ENCODE measurements around the gene CSNK1G3. TPM values are rescaled to one million over a fixed set of nuclear protein-coding genes. Genes with fewer than 3 reads are reported as not detected.
A peak's percentile ranks its signal among the peaks of the same experiment; 100 is the strongest.

The CSNK1G3 gene
- total RNA-seq, 1 donor from 2014 or later, result 39.0 TPM

- no peaks in the 10 kb centered on the region for H3K27me3 Mint-ChIP-seq (ENCODE audit: unreplicated experiment)
Measured at GRCh38 chr5:123605822-123606221, 93.8 kb downstream of the CSNK1G3 start.

GRCh38 chr5:123610209-123610608, 98.2 kb downstream of the CSNK1G3 start:
- Mint-ChIP-seq H3K36me3 (ENCODE audit: unreplicated experiment) (peaks cover 17% of the 10 kb centered on the region), H3K27ac (ENCODE audit: unreplicated experiment) (no peak overlapping the region), H3K4me3 (ENCODE audit: unreplicated experiment) (no peak overlapping the region), H3K27me3 (ENCODE audit: unreplicated experiment) (no peaks in the 10 kb centered on the region), H3K9me3 (ENCODE audit: unreplicated experiment) (no peaks in the 10 kb centered on the region), H3K4me1 (ENCODE audit: unreplicated experiment) (no peaks in the 10 kb centered on the region)
- DNase-seq (ENCODE audit: extremely low spot score, unreplicated experiment), result no peak
- TF ChIP-seq CTCF (IDR thresholded peaks at IDR 0.05), result no peak

More at GRCh38 chr5:123605822-123606221, 93.8 kb downstream of the CSNK1G3 start:
- no peak for TF ChIP-seq CTCF (IDR thresholded peaks at IDR 0.05)
- DNase-seq (ENCODE audit: extremely low spot score, unreplicated experiment), result no peak
- no peak overlapping the region for H3K4me3 Mint-ChIP-seq (ENCODE audit: unreplicated experiment)
- peaks cover 16% of the 10 kb centered on the region for H3K36me3 Mint-ChIP-seq (ENCODE audit: unreplicated experiment)
- no peak overlapping the region for H3K27ac Mint-ChIP-seq (ENCODE audit: unreplicated experiment)
- no peaks in the 10 kb centered on the region for H3K4me1 Mint-ChIP-seq (ENCODE audit: unreplicated experiment)
- H3K9me3 Mint-ChIP-seq (ENCODE audit: unreplicated experiment), result no peaks in the 10 kb centered on the region

- peak; percentile 89 for TF ChIP-seq CTCF (IDR thresholded peaks at IDR 0.05)
- no peaks in the 10 kb centered on the region for H3K4me1 Mint-ChIP-seq (ENCODE audit: unreplicated experiment)
- H3K27ac Mint-ChIP-seq (ENCODE audit: unreplicated experiment), result peak overlapping the region; percentile 17
- no peak for DNase-seq (ENCODE audit: extremely low spot score, unreplicated experiment)
- peaks cover 19% of the 10 kb centered on the region for H3K36me3 Mint-ChIP-seq (ENCODE audit: unreplicated experiment)
- no peaks in the 10 kb centered on the region for H3K27me3 Mint-ChIP-seq (ENCODE audit: unreplicated experiment)
- H3K4me3 Mint-ChIP-seq (ENCODE audit: unreplicated experiment), result no peak overlapping the region
- H3K9me3 Mint-ChIP-seq (ENCODE audit: unreplicated experiment), result no peaks in the 10 kb centered on the region
Measured at GRCh38 chr5:123610665-123611405, 98.9 kb downstream of the CSNK1G3 start.

- no peak for DNase-seq (ENCODE audit: extremely low spot score, unreplicated experiment)
- Mint-ChIP-seq H3K27me3 (ENCODE audit: unreplicated experiment) (no peaks in the 10 kb centered on the region), H3K27ac (ENCODE audit: unreplicated experiment) (no peak overlapping the region), H3K9me3 (ENCODE audit: unreplicated experiment) (no peaks in the 10 kb centered on the region), H3K36me3 (ENCODE audit: unreplicated experiment) (peaks cover 18% of the 10 kb centered on the region), H3K4me3 (ENCODE audit: unreplicated experiment) (no peak overlapping the region), H3K4me1 (ENCODE audit: unreplicated experiment) (no peaks in the 10 kb centered on the region)
- TF ChIP-seq CTCF (IDR thresholded peaks at IDR 0.05), result no peak
Measured at GRCh38 chr5:123611406-123611709, 99.4 kb downstream of the CSNK1G3 start.

- no peak overlapping the region for H3K27ac Mint-ChIP-seq (ENCODE audit: unreplicated experiment)
- H3K4me3 Mint-ChIP-seq (ENCODE audit: unreplicated experiment), result no peak overlapping the region
- DNase-seq (ENCODE audit: extremely low spot score, unreplicated experiment), result no peak
Measured at GRCh38 chr5:123617561-123617960, 105.6 kb downstream of the CSNK1G3 start.

More at GRCh38 chr5:123617561-123617960, 105.6 kb downstream of the CSNK1G3 start:
- peaks cover 18% of the 10 kb centered on the region for H3K36me3 Mint-ChIP-seq (ENCODE audit: unreplicated experiment)
- no peaks in the 10 kb centered on the region for H3K4me1 Mint-ChIP-seq (ENCODE audit: unreplicated experiment)
- H3K9me3 Mint-ChIP-seq (ENCODE audit: unreplicated experiment), result peaks cover 3% of the 10 kb centered on the region
- no peak for TF ChIP-seq CTCF (IDR thresholded peaks at IDR 0.05)
- no peaks in the 10 kb centered on the region for H3K27me3 Mint-ChIP-seq (ENCODE audit: unreplicated experiment)
